Measurements from ENCODE around the gene SUN1.

DNA sequence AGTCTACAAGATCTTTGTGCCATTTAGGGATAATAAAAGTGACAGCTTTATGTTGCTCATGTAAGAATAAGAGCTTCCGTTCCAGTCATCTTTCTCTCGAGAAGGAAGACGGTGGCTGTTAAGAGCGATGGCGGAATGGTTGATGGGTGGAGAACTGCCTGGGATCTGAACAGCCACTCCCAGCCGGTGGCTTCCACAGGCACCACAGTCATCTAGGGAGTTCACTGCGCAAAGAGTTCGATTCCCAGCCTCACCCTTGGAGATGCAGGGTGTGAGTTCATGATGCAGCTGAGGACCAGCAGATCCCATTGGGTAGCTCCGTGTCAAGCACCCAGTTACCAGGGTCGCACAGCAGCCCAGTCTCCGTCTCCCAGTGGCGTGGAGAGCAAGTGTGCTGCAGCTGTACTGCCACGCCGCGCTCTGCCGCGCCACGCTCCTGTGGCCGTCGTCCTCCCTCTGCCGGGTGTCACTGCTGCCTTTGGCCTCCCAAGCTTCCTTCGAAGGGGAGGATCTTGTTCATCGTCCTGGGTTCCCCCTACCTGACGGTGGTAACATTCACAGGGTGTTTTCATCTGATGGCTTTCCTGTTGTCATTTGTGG, 7.8 kb downstream of the SUN1 start:
- TF ChIP-seq, protein P1, sequence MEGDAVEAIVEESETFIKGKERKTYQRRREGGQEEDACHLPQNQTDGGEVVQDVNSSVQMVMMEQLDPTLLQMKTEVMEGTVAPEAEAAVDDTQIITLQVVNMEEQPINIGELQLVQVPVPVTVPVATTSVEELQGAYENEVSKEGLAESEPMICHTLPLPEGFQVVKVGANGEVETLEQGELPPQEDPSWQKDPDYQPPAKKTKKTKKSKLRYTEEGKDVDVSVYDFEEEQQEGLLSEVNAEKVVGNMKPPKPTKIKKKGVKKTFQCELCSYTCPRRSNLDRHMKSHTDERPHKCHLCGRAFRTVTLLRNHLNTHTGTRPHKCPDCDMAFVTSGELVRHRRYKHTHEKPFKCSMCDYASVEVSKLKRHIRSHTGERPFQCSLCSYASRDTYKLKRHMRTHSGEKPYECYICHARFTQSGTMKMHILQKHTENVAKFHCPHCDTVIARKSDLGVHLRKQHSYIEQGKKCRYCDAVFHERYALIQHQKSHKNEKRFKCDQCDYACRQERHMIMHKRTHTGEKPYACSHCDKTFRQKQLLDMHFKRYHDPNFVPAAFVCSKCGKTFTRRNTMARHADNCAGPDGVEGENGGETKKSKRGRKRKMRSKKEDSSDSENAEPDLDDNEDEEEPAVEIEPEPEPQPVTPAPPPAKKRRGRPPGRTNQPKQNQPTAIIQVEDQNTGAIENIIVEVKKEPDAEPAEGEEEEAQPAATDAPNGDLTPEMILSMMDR (IDR thresholded peaks at IDR 0.05; ENCODE audit: low read length): no peak
- no peak for TF ChIP-seq EZH2 (optimal IDR thresholded peaks at IDR 0.05; ENCODE audit: low read depth, low read length)
- TF ChIP-seq EZH2phosphoT487 (IDR thresholded peaks at IDR 0.05; ENCODE audit: low read length): no peak
